Measurements from ENCODE around the gene ACTN1.

- TF ChIP-seq POLR2A (IDR thresholded peaks at IDR 0.05) (no peak), CTCF (IDR thresholded peaks at IDR 0.05 in 4 of 5, conservative IDR thresholded peaks at IDR 0.05 in 1 of 5) (no peak)
Observed at GRCh38 chr14:68893566-68893965, 85.5 kb downstream of the ACTN1 start.
